T-cell (primary cell): ENCODE results near the gene ETS1. TPM values are rescaled to one million over a fixed set of nuclear protein-coding genes. Genes with fewer than 3 reads are reported as not detected.

Source experiments
- ATAC-seq, 4 experiments: fragments of 200-7000 bp in 3 of 4; fragments of 150-1000 bp in 1 of 4; cut with Tn5 transposase; replicated peaks in 1 of 4; 1 replicate in 3 of 4; 2 replicates in 1 of 4; pipeline ENCODE4 v1.10.0; 2021; ENCODE audit warnings: moderate library complexity in 3 of 4, mild to moderate bottlenecking in 2 of 4, moderate number of reproducible peaks in 1 of 4
- CTCF ChIA-PET, 2 donors: fragments of 300-600 bp; sonication (Branson Sonifier 250); formaldehyde crosslinking; loops; one replicate each; lab custom pipeline; 2022; ENCODE audit warnings: antibody characterized with exemption in 2 of 2; lab: Charles Lee
- POLR2A ChIA-PET, 2 donors: fragments of 300-600 bp; sonication (Branson Sonifier 250); formaldehyde crosslinking; loops; one replicate each; lab custom pipeline; 2022; ENCODE audit warnings: antibody characterized with exemption in 2 of 2; lab: Charles Lee
- DNase-seq, 35 experiments: peaks; one replicate each; pipeline versions ENCODE4 v3.0.0 to v3.0.0-alpha.2; 2013 to 2023
- H3K27ac ChIP-seq: one replicate; pipeline ENCODE4 v1.5.1; 2013; ENCODE audit warnings: low read length
- H3K27me3 ChIP-seq, 2 experiments: replicated peaks in 1 of 2; 1 replicate in 1 of 2; 2 replicates in 1 of 2; pipeline versions ENCODE4 v1.6.1 to v1.7.0; 2013; ENCODE audit warnings: low read length in 1 of 2, mixed read lengths in 1 of 2; ENCODE audit not compliant: control insufficient read depth in 2 of 2, insufficient read depth in 2 of 2; ENCODE audit errors: extremely low read depth in 1 of 2
- H3K36me3 ChIP-seq, 2 donors: 1 replicate in 1 of 2; 2 replicates in 1 of 2; pipeline versions ENCODE4 v1.6.1 to v1.7.0; 2013; ENCODE audit warnings: low read length in 1 of 2; ENCODE audit not compliant: control insufficient read depth in 2 of 2, insufficient read depth in 1 of 2; ENCODE audit errors: extremely low read depth in 1 of 2
- H3K4me1 ChIP-seq, 2 experiments: 1 replicate in 1 of 2; 2 replicates in 1 of 2; pipeline versions ENCODE4 v1.6.1 to v1.7.0; 2013; ENCODE audit warnings: low read length in 2 of 2, mixed read lengths in 1 of 2; ENCODE audit not compliant: insufficient read depth in 2 of 2, control insufficient read depth in 1 of 2; ENCODE audit errors: extremely low read depth in 1 of 2
- H3K4me3 ChIP-seq, 2 donors: 1 replicate in 1 of 2; 2 replicates in 1 of 2; pipeline versions ENCODE4 v1.5.1 to v1.7.0; 2013; ENCODE audit warnings: mild to moderate bottlenecking in 2 of 2, low read length in 1 of 2, moderate library complexity in 1 of 2; ENCODE audit not compliant: control insufficient read depth in 1 of 2; ENCODE audit errors: extremely low read depth in 1 of 2
- H3K9me3 ChIP-seq: 2 replicates; pipeline ENCODE4 v1.7.0; 2013
- H3K27ac Mint-ChIP-seq, 2 donors: one replicate each; pipeline ENCODE4 v1.8.0; 2020 to 2021; ENCODE audit warnings: mild to moderate bottlenecking in 2 of 2, mixed read lengths in 2 of 2
- H3K27me3 Mint-ChIP-seq, 2 donors: one replicate each; pipeline ENCODE4 v1.8.0; 2021 to 2022; ENCODE audit warnings: mixed read lengths in 2 of 2
- H3K36me3 Mint-ChIP-seq: one replicate; pipeline ENCODE4 v1.8.0; 2021; ENCODE audit warnings: mixed read lengths
- H3K4me1 Mint-ChIP-seq, 3 donors: one replicate each; pipeline ENCODE4 v1.8.0; 2020 to 2022; ENCODE audit warnings: mixed read lengths in 3 of 3, mild to moderate bottlenecking in 1 of 3
- H3K4me3 Mint-ChIP-seq, 3 donors: one replicate each; pipeline ENCODE4 v1.8.0; 2020 to 2022; ENCODE audit warnings: mild to moderate bottlenecking in 3 of 3, mixed read lengths in 3 of 3, moderate library complexity in 3 of 3
- H3K9me3 Mint-ChIP-seq, 3 donors: one replicate each; pipeline ENCODE4 v1.8.0; 2020 to 2022; ENCODE audit warnings: mixed read lengths in 3 of 3
- WGBS: methylation state at CpG from one replicate; pipeline ENCODE4 v1.1.5; 2013; ENCODE audit warnings: missing lambda C conversion rate; ENCODE audit not compliant: insufficient coverage; 5-methylcytosine and 5-hydroxymethylcytosine counted together
- total RNA-seq, 35 experiments: library from RNA in 6 of 35; stranded (reverse) in 6 of 35; fragments of 120-200 nt in 1 of 35; gene quantifications; one replicate each; pipeline versions ENCODE4 v1.2.1 to v1.2.4 and lab custom pipeline; 2013 to 2026

The ETS1 gene
- total RNA-seq, 5 donors from 2014 or later (not counting 1 experiment from before 2014, with no cell fraction given), result 773 to 1,065 (median 854) TPM

DNA sequence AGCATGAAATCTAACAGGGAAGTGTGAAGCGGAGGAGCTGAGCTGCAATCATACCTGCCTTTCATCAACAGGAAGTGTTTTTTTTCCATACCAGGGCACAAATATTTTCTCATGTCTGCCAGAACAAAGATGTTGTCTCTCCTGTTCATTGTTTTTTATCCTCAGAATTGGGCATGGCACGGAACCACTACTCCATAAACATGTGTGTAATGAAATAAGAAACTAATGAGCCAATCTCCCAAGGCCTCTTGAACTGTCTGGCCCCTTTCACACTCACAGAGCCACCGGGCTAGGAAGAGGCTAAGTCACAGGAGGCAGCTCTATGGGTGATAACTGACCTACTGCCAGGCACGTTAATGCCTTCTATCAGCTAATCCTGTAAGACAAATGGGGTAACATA, 124.4 kb downstream of the ETS1 start:
- Mint-ChIP-seq H3K4me3 (peak overlapping the region; percentile 44 to 99 (median 71)), H3K4me1 (peaks cover 88 to 95% (median 94%) of the 10 kb centered on the region in 3 donors), H3K27me3 (no peaks in the 10 kb centered on the region), H3K36me3 (peaks cover 95% of the 10 kb centered on the region), H3K9me3 (no peaks in the 10 kb centered on the region), H3K27ac (peak overlapping the region; percentile 93 to 98)
- WGBS, result 20% methylated on average over 1 of the region's 4 CpGs
- H3K4me1 ChIP-seq, result peaks cover 64 to 75% of the 10 kb centered on the region in 2 experiments
- ATAC-seq (peak in 2 of 4 experiments; percentile 21 to 27), DNase-seq (peak in 2 of 35 experiments; percentile 9 to 57)
- ChIA-PET CTCF (interaction anchor here (0.5 to 1.3 kb wide), 6 partner anchors 117 to 368 kb away, joined by 3 to 4 read pairs (median 3); no protein-coding TSS in a partner anchor), POLR2A (interaction anchor here (0.6 to 1.2 kb wide), 7 partner anchors 14 to 183 kb away, joined by 3 to 9 read pairs (median 4); no protein-coding TSS in a partner anchor)
- H3K9me3 ChIP-seq, result no peaks in the 10 kb centered on the region
- H3K36me3 ChIP-seq, result peaks cover 3 to 98% of the 10 kb centered on the region in 2 donors
- peak overlapping the region; percentile 96 for H3K27ac ChIP-seq
- no peak overlapping the region for H3K4me3 ChIP-seq
- no peaks in the 10 kb centered on the region for H3K27me3 ChIP-seq

GRCh38 chr11:128462189-128462588, 125.2 kb downstream of the ETS1 start:
- Mint-ChIP-seq H3K27me3 (no peaks in the 10 kb centered on the region), H3K27ac (peak overlapping the region; percentile 93 to 98), H3K36me3 (peaks cover 91% of the 10 kb centered on the region), H3K4me3 (peak overlapping the region in 1 of 3 donors; percentile 99), H3K9me3 (no peaks in the 10 kb centered on the region), H3K4me1 (peaks cover 84 to 92% (median 91%) of the 10 kb centered on the region in 3 donors)
- no peaks in the 10 kb centered on the region for H3K27me3 ChIP-seq
- H3K36me3 ChIP-seq, result peaks cover 3 to 98% of the 10 kb centered on the region in 2 donors
- WGBS, result 95% methylated on average over 5 of the region's 13 CpGs
- DNase-seq, result peak in 2 of 35 experiments; percentile 0 to 15
- ChIA-PET POLR2A (interaction anchor here in 1 of 2 donors (0.7 to 1.0 kb wide), 2 partner anchors 25 to 183 kb away, joined by 3 to 4 read pairs; no protein-coding TSS in a partner anchor), CTCF (interaction anchor here (1.1 to 1.5 kb wide), 3 partner anchors 138 to 169 kb away, joined by 3 read pairs; no protein-coding TSS in a partner anchor)
- H3K4me1 ChIP-seq, result peaks cover 56 to 68% of the 10 kb centered on the region in 2 experiments
- peak overlapping the region; percentile 96 for H3K27ac ChIP-seq
- no peaks in the 10 kb centered on the region for H3K9me3 ChIP-seq
- no peak for ATAC-seq
- no peak overlapping the region for H3K4me3 ChIP-seq

DNA sequence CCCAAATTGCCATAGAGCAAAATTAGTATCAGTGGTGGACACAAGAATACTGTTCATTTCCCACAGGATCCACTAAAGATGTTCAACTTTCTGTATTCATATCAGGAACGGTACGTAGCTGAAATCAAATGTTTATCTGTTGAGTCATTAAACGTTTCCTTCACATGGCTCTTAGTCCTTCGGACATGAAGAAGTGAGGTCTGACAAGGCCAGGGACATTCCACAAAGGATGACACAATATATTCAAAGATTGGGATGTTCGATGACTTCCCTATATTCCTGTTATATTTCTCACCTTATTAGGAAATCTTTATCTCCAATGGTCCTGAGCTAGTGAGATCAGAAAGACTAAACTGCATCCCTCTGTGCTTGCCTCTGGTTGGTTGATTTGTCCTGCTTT, 129.0 kb downstream of the ETS1 start:
- peaks cover 69% of the 10 kb centered on the region for H3K36me3 Mint-ChIP-seq
- DNase-seq (peak in 1 of 35 experiments; percentile 4), ATAC-seq (no peak)
- no peaks in the 10 kb centered on the region for H3K27me3 Mint-ChIP-seq
- CTCF ChIA-PET, result interaction anchor here (0.6 to 1.6 kb wide), 8 partner anchors 33 to 172 kb away, joined by 3 to 4 read pairs (median 3); no protein-coding TSS in a partner anchor
- POLR2A ChIA-PET, result interaction anchor here (0.6 to 1.5 kb wide), 8 partner anchors 13 to 370 kb away, joined by 3 to 8 read pairs (median 3); no protein-coding TSS in a partner anchor
- Histone ChIP-seq H3K9me3 (no peaks in the 10 kb centered on the region), H3K27ac (no peak overlapping the region), H3K36me3 (peaks cover 6 to 83% of the 10 kb centered on the region in 2 donors), H3K4me1 (peaks cover 39 to 52% of the 10 kb centered on the region in 2 experiments), H3K27me3 (no peaks in the 10 kb centered on the region), H3K4me3 (no peak overlapping the region)
- peak overlapping the region; percentile 71 to 74 for H3K27ac Mint-ChIP-seq
- H3K4me1 Mint-ChIP-seq, result peaks cover 78 to 91% (median 88%) of the 10 kb centered on the region in 3 donors
- H3K4me3 Mint-ChIP-seq, result no peak overlapping the region
- no peaks in the 10 kb centered on the region for H3K9me3 Mint-ChIP-seq
- WGBS, result 83% methylated on average over 1 of the region's 5 CpGs

GRCh38 chr11:128457874-128458273, 129.5 kb downstream of the ETS1 start:
- Histone ChIP-seq H3K9me3 (no peaks in the 10 kb centered on the region), H3K27me3 (no peaks in the 10 kb centered on the region), H3K4me1 (peaks cover 37 to 52% of the 10 kb centered on the region in 2 experiments), H3K27ac (peak overlapping the region; percentile 2), H3K36me3 (peaks cover 6 to 79% of the 10 kb centered on the region in 2 donors), H3K4me3 (no peak overlapping the region)
- peaks cover 78 to 91% (median 87%) of the 10 kb centered on the region in 3 donors for H3K4me1 Mint-ChIP-seq
- WGBS, result no CpG with 5 or more reads among the region's 3 CpGs
- DNase-seq, result no peak
- H3K36me3 Mint-ChIP-seq, result peaks cover 65% of the 10 kb centered on the region
- CTCF ChIA-PET, result interaction anchor here (0.8 to 1.1 kb wide), 2 partner anchors 34 to 173 kb away, joined by 3 read pairs; no protein-coding TSS in a partner anchor
- H3K9me3 Mint-ChIP-seq, result no peaks in the 10 kb centered on the region
- peak overlapping the region; percentile 71 to 74 for H3K27ac Mint-ChIP-seq
- POLR2A ChIA-PET, result interaction anchor here in 1 of 2 donors (0.6 to 1.5 kb wide), 4 partner anchors 13 to 186 kb away, joined by 3 to 8 read pairs (median 3); no protein-coding TSS in a partner anchor
- H3K4me3 Mint-ChIP-seq, result no peak overlapping the region
- ATAC-seq, result no peak
- H3K27me3 Mint-ChIP-seq, result no peaks in the 10 kb centered on the region

DNA sequence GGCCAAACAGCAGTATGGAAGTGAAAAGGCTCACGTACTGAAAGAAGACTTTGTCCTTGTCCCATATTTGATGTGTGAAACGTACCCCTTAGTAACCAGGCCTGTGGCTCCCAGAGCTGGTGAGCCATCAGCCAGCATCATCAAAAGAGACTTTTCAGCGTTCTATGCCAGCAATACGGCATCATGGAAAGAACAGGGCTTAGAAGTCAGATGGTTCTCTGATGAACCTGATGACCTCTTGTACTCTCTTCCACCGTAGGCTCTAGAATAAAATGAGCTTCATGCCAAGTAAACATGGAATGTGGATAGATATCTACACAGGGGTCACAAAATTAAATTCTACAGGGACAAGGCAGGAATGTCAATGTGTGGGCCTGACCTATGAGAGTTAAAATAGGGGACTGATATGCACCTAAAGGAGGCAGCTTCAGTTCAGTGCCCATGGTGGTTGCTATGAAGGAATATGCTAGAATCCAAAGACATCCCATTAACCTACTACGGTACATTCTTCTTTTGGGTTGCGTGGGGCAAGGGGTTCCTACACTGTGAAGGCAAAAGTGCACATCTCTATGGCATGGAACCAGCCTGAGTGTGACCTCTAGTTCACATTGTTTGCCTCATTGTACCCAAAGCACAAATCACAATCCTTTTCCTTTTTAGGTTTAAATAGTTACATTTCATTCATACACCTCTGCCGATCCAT, 130.6 kb downstream of the ETS1 start:
- H3K27me3 Mint-ChIP-seq, result no peaks in the 10 kb centered on the region
- H3K27ac Mint-ChIP-seq, result peak overlapping the region; percentile 74 to 87
- no peak for ATAC-seq
- ChIA-PET CTCF (interaction anchor here in 1 of 2 donors (0.6 kb wide), 1 partner anchor 66 kb away, joined by 3 read pairs; no protein-coding TSS in a partner anchor), POLR2A (no interaction called here)
- H3K4me1 ChIP-seq, result peaks cover 30 to 43% of the 10 kb centered on the region in 2 experiments
- H3K36me3 ChIP-seq, result peaks cover 6 to 67% of the 10 kb centered on the region in 2 donors
- H3K4me3 ChIP-seq, result no peak overlapping the region
- peak overlapping the region in 1 of 3 donors; percentile 5 for H3K4me3 Mint-ChIP-seq
- H3K27me3 ChIP-seq, result no peaks in the 10 kb centered on the region
- 94% methylated on average over 4 of the region's 8 CpGs for WGBS
- H3K4me1 Mint-ChIP-seq, result peaks cover 75 to 88% (median 83%) of the 10 kb centered on the region in 3 donors
- H3K36me3 Mint-ChIP-seq, result peaks cover 53% of the 10 kb centered on the region
- peak in 1 of 35 experiments; percentile 3 for DNase-seq
- H3K9me3 ChIP-seq, result no peaks in the 10 kb centered on the region
- peak overlapping the region; percentile 21 for H3K27ac ChIP-seq
- H3K9me3 Mint-ChIP-seq, result no peaks in the 10 kb centered on the region

DNA sequence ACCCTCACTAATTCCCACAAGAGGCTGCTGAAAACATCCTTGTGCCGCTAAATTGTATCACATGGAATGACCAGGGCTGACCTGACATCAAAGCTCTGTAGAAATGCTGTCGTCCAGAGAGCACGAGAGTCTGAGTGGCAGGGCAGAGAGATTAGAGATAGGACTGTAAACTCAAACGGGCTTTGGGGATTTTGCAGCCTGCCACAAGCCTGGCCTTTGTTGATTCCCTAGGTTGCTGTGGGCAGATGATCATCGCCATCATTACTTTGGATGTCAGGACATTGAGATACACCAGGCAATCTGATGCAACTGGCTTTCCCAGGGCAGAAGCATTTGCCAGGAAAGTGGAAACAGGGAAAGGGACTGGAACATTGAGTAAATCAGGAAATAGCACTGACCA, 131.6 kb downstream of the ETS1 start:
- H3K27me3 Mint-ChIP-seq, result no peaks in the 10 kb centered on the region
- peaks cover 30 to 35% of the 10 kb centered on the region in 2 experiments for H3K4me1 ChIP-seq
- no peak for ATAC-seq
- no peak overlapping the region for H3K4me3 ChIP-seq
- H3K27me3 ChIP-seq, result no peaks in the 10 kb centered on the region
- H3K27ac Mint-ChIP-seq, result peak overlapping the region; percentile 74 to 90
- ChIA-PET CTCF (no interaction called here), POLR2A (interaction anchor here in 1 of 2 donors (0.8 kb wide), 1 partner anchor 9 kb away, joined by 3 read pairs; no protein-coding TSS in a partner anchor)
- peaks cover 66 to 79% (median 74%) of the 10 kb centered on the region in 3 donors for H3K4me1 Mint-ChIP-seq
- H3K4me3 Mint-ChIP-seq, result no peak overlapping the region
- peak overlapping the region; percentile 13 for H3K27ac ChIP-seq
- H3K36me3 ChIP-seq, result peaks cover 6 to 58% of the 10 kb centered on the region in 2 donors
- 89% methylated on average over 4 of the region's 5 CpGs for WGBS
- no peaks in the 10 kb centered on the region for H3K9me3 Mint-ChIP-seq
- H3K9me3 ChIP-seq, result no peaks in the 10 kb centered on the region
- H3K36me3 Mint-ChIP-seq, result peaks cover 44% of the 10 kb centered on the region
- peak in 2 of 35 experiments; percentile 0 to 5 for DNase-seq
